Neural cell (in vitro differentiated cells): ENCODE data around the gene PIEZO1.

Experiments used
- CTCF ChIP-seq: fragments of 450-650 bp; IDR thresholded peaks from 2 replicates; pipeline ENCODE4 v1.5.1; 2014; ENCODE audit warnings: antibody characterized with exemption, mild to moderate bottlenecking, moderate library complexity; ENCODE audit not compliant: poor library complexity, severe bottlenecking
- EP300 ChIP-seq: fragments of 450-650 bp; conservative IDR thresholded peaks from 2 replicates; pipeline ENCODE4 v1.6.1; 2014; ENCODE audit warnings: antibody characterized with exemption, mild to moderate bottlenecking, moderate library complexity; ENCODE audit not compliant: poor library complexity, severe bottlenecking
- EZH2 ChIP-seq: fragments of 200-600, 300-800 bp; shearing (Covaris generic), sonication (generic); IDR thresholded peaks from 2 replicates; pipeline ENCODE4 v1.6.1; 2014; ENCODE audit warnings: antibody characterized with exemption, low read length, borderline replicate concordance, mild to moderate bottlenecking; ENCODE audit not compliant: insufficient read depth, poor library complexity, severe bottlenecking
- MXI1 ChIP-seq: fragments of 450-650 bp; conservative IDR thresholded peaks from 2 replicates; pipeline ENCODE4 v1.6.1; 2014; ENCODE audit warnings: antibody characterized with exemption, mild to moderate bottlenecking; ENCODE audit not compliant: poor library complexity, severe bottlenecking
- POLR2AphosphoS5 ChIP-seq: IDR thresholded peaks from 2 replicates; pipeline ENCODE4 v1.6.1; 2012
- RAD21 ChIP-seq: fragments of 450-650 bp; conservative IDR thresholded peaks from 2 replicates; pipeline ENCODE4 v1.6.1; 2014; ENCODE audit warnings: antibody characterized with exemption, mild to moderate bottlenecking, moderate library complexity
- REST ChIP-seq: IDR thresholded peaks from 2 replicates; pipeline ENCODE4 v1.6.1; 2012; ENCODE audit warnings: borderline replicate concordance
- SMC3 ChIP-seq: fragments of 450-650 bp; conservative IDR thresholded peaks from 2 replicates; pipeline ENCODE4 v1.6.1; 2014; ENCODE audit warnings: antibody characterized with exemption, mild to moderate bottlenecking, moderate library complexity; ENCODE audit not compliant: poor library complexity
- TAF1 ChIP-seq: IDR thresholded peaks from 2 replicates; pipeline ENCODE4 v1.6.1; 2012; ENCODE audit warnings: low read depth

- TF ChIP-seq EZH2 = no peak
- TF ChIP-seq RAD21 = no peak
- TF ChIP-seq REST = no peak
- no peak for TF ChIP-seq CTCF
- TF ChIP-seq EP300 = no peak
- TF ChIP-seq POLR2AphosphoS5 = no peak
- TF ChIP-seq MXI1 = no peak
- TF ChIP-seq TAF1 = no peak
- TF ChIP-seq SMC3 = no peak
Measured at GRCh38 chr16:88790312-88791211, 5.5 kb upstream of the PIEZO1 start.
